ENCODE results near the gene GNPTG. TPM values are rescaled to one million over a fixed set of nuclear protein-coding genes. Genes with fewer than 3 reads are reported as not detected.
"Not testable (repeated sequence)": the region's sequence is repeated elsewhere in the genome, so short reads cannot be mapped to it uniquely, and the experiment has no call there.

GNPTG gene
- total RNA-seq, 3 donors from 2014 or later = 50.1 to 68.9 (median 57.3) TPM

- ATAC-seq (peak; percentile 26), DNase-seq (no peak)
- peaks cover 3% of the 10 kb centered on the region for H3K36me3 ChIP-seq (ENCODE audit: low read depth)
- H3K4me1 ChIP-seq (ENCODE audit: low read depth) = no peaks in the 10 kb centered on the region
- no peak overlapping the region for H3K4me3 ChIP-seq
- no peaks in the 10 kb centered on the region for H3K9me3 ChIP-seq
- intact Hi-C loops (cut with DNase I, micrococcal nuclease) = no loop called here
- no peak for TF ChIP-seq CTCF (IDR thresholded peaks at IDR 0.05)
Observed at GRCh38 chr16:1325673-1326371, 25.9 kb upstream of the GNPTG start.

DNA sequence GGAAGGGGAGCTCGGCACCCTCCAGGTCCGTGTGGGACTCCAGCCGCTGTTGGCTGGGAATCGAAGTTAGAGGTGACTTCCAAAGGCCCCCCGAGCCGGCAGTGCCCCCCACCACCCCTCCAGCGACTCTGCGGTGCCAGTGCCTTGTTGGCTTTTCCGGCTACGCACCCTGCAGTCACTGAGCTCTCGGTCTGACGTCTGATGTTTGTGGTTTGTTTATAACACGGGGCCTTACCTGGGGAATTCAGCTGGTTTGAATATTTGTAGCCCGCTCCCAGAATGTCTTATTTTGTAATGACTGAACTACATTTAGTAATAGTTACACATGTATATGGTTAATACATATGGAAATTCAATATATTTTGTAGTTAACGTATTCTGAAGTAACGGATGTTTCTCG, 25.3 kb upstream of the GNPTG start:
- intact Hi-C loops (cut with DNase I, micrococcal nuclease) = no loop called here
- DNase-seq = no peak

DNA sequence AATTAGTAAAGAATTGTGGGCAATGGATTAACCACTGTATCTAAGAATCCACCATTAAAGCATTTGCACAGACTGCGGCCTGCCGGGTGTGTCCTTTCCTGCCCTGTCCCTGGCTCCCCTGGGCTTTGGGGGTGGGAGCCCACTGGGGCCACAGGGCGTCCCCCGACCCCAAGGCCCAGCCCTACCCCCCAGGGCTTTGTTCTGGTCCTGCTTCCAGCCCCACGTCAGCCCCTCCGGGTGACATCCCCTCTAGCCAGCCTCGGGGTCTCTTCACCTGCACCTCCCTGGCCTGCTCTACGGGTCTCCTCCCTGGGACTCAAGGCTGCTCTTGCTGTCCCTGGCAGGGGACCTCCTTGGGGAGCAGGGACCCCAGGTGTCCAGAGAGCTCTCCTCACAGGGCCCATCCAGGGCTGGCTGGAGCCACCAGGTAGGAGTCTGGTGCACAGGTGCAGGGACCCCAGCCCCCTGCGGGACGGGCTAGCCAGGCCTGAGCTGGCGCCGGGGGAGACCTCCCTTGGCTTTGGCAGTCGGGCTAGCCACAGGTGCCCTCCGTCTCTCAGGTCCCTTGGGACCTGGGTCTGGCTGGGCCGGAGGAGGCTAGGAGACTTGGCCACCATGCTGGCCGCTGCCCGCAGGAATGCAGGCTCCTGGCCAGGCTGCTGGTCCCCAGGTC, 24.6 kb upstream of the GNPTG start:
- intact Hi-C loops (cut with DNase I, micrococcal nuclease) = no loop called here
- no peak for TF ChIP-seq CTCF (IDR thresholded peaks at IDR 0.05)
- DNase-seq (no peak), ATAC-seq (no peak)
- no peak overlapping the region for H3K4me3 ChIP-seq
- H3K9me3 ChIP-seq = no peaks in the 10 kb centered on the region
- H3K36me3 ChIP-seq (ENCODE audit: low read depth) = peaks cover 3% of the 10 kb centered on the region
- H3K4me1 ChIP-seq (ENCODE audit: low read depth) = peaks cover 10% of the 10 kb centered on the region

More for the DNA sequence above, 25.3 kb upstream of the GNPTG start:
- no peak overlapping the region for H3K4me3 ChIP-seq
- peaks cover 3% of the 10 kb centered on the region for H3K36me3 ChIP-seq (ENCODE audit: low read depth)
- H3K9me3 ChIP-seq = no peaks in the 10 kb centered on the region
- ATAC-seq = peak; percentile 13
- no peak for TF ChIP-seq CTCF (IDR thresholded peaks at IDR 0.05)
- H3K4me1 ChIP-seq (ENCODE audit: low read depth) = peaks cover 3% of the 10 kb centered on the region

GRCh38 chr16:1327619-1327947, 24.1 kb upstream of the GNPTG start:
- peaks cover 3% of the 10 kb centered on the region for H3K36me3 ChIP-seq (ENCODE audit: low read depth)
- no peaks in the 10 kb centered on the region for H3K9me3 ChIP-seq
- H3K4me3 ChIP-seq = no peak overlapping the region
- DNase-seq (no peak), ATAC-seq (no peak)
- no peak for TF ChIP-seq CTCF (IDR thresholded peaks at IDR 0.05)
- H3K4me1 ChIP-seq (ENCODE audit: low read depth) = peaks cover 15% of the 10 kb centered on the region
- intact Hi-C loops (cut with DNase I, micrococcal nuclease) = no loop called here

- ATAC-seq; DNase-seq; H3K9me3 ChIP-seq; H3K4me3 ChIP-seq; intact Hi-C loops (cut with DNase I, micrococcal nuclease); H3K36me3 ChIP-seq (ENCODE audit: low read depth): not testable (repeated sequence)
- H3K4me1 ChIP-seq (ENCODE audit: low read depth) = peaks cover 15% of the 10 kb centered on the region
Observed at GRCh38 chr16:1328136-1328535, 23.6 kb upstream of the GNPTG start.

- DNase-seq; intact Hi-C loops (cut with DNase I, micrococcal nuclease); ATAC-seq; H3K9me3 ChIP-seq; H3K4me3 ChIP-seq; H3K36me3 ChIP-seq (ENCODE audit: low read depth): not testable (repeated sequence)
- H3K4me1 ChIP-seq (ENCODE audit: low read depth) = peaks cover 19% of the 10 kb centered on the region
Observed at GRCh38 chr16:1328961-1329360, 22.8 kb upstream of the GNPTG start.
